ENCODE measurements around the gene HPCAL1.

Gene HPCAL1

GRCh38 chr2:10366601-10367270, 64.0 kb downstream of the HPCAL1 start:
- DNase-seq (ENCODE audit: extremely low read depth in 1 of 2, low read depth in 1 of 2), result no peak

- DNase-seq (ENCODE audit: extremely low read depth in 1 of 2, low read depth in 1 of 2), result no peak
Observed at GRCh38 chr2:10367472-10368439, 65.1 kb downstream of the HPCAL1 start.

GRCh38 chr2:10368491-10369231, 66.0 kb downstream of the HPCAL1 start:
- DNase-seq (ENCODE audit: extremely low read depth in 1 of 2, low read depth in 1 of 2), result no peak

- no peak for DNase-seq (ENCODE audit: extremely low read depth in 1 of 2, low read depth in 1 of 2)
Observed at GRCh38 chr2:10369269-10370255, 66.9 kb downstream of the HPCAL1 start.

- no peak for DNase-seq (ENCODE audit: extremely low read depth in 1 of 2, low read depth in 1 of 2)
Observed at GRCh38 chr2:10370390-10370789, 67.7 kb downstream of the HPCAL1 start.

GRCh38 chr2:10370895-10371294, 68.2 kb downstream of the HPCAL1 start:
- no peak for DNase-seq (ENCODE audit: extremely low read depth in 1 of 2, low read depth in 1 of 2)

- no peak for DNase-seq (ENCODE audit: extremely low read depth in 1 of 2, low read depth in 1 of 2)
Observed at GRCh38 chr2:10371441-10372196, 68.9 kb downstream of the HPCAL1 start.

- DNase-seq (ENCODE audit: extremely low read depth in 1 of 2, low read depth in 1 of 2), result no peak
Observed at GRCh38 chr2:10372203-10372861, 69.6 kb downstream of the HPCAL1 start.

GRCh38 chr2:10372862-10373240, 70.1 kb downstream of the HPCAL1 start:
- no peak for DNase-seq (ENCODE audit: extremely low read depth in 1 of 2, low read depth in 1 of 2)

GRCh38 chr2:10373931-10374330, 71.2 kb downstream of the HPCAL1 start:
- DNase-seq (ENCODE audit: extremely low read depth in 1 of 2, low read depth in 1 of 2), result no peak

GRCh38 chr2:10374362-10374943, 71.7 kb downstream of the HPCAL1 start:
- DNase-seq (ENCODE audit: extremely low read depth in 1 of 2, low read depth in 1 of 2), result no peak

- DNase-seq (ENCODE audit: extremely low read depth in 1 of 2, low read depth in 1 of 2), result no peak
Observed at GRCh38 chr2:10375570-10376281, 73.0 kb downstream of the HPCAL1 start.

- no peak for DNase-seq (ENCODE audit: extremely low read depth in 1 of 2, low read depth in 1 of 2)
Observed at GRCh38 chr2:10377052-10377746, 74.5 kb downstream of the HPCAL1 start.

- DNase-seq (ENCODE audit: extremely low read depth in 1 of 2, low read depth in 1 of 2), result no peak
Observed at GRCh38 chr2:10377747-10378085, 75.0 kb downstream of the HPCAL1 start.

GRCh38 chr2:10378189-10378588, 75.5 kb downstream of the HPCAL1 start:
- no peak for DNase-seq (ENCODE audit: extremely low read depth in 1 of 2, low read depth in 1 of 2)

- DNase-seq (ENCODE audit: extremely low read depth in 1 of 2, low read depth in 1 of 2), result no peak
Observed at GRCh38 chr2:10380048-10380926, 77.6 kb downstream of the HPCAL1 start.

- DNase-seq (ENCODE audit: extremely low read depth in 1 of 2, low read depth in 1 of 2), result no peak
Observed at GRCh38 chr2:10381997-10382353, 79.3 kb downstream of the HPCAL1 start.
